Neural cell (in vitro differentiated cells): ENCODE results near the gene TSPOAP1. TPM values are rescaled to one million over a fixed set of nuclear protein-coding genes. Genes with fewer than 3 reads are reported as not detected.

Experiments used
- H2AFZ ChIP-seq: fragments of 200-600, 300-800 bp; sonication (generic), shearing (Covaris generic); 2 replicates; pipeline ENCODE4 v1.6.0; 2014; ENCODE audit warnings: low read depth, mild to moderate bottlenecking, antibody characterized with exemption, low read length, moderate library complexity
- H3F3A ChIP-seq: fragments of 200-600 bp; shearing (Covaris generic); 2 replicates; pipeline ENCODE4 v1.6.1; 2016; ENCODE audit warnings: mild to moderate bottlenecking, moderate library complexity, mixed read lengths, antibody characterized with exemption, low read length; ENCODE audit not compliant: insufficient read depth, poor library complexity, severe bottlenecking
- H3K27ac ChIP-seq: fragments of 200-600, 300-800 bp; sonication (generic), shearing (Covaris generic); 2 replicates; pipeline ENCODE4 v1.5.1; 2014; ENCODE audit warnings: mild to moderate bottlenecking, low read length, moderate library complexity
- H3K27me3 ChIP-seq: fragments of 300-800, 200-600 bp; sonication (generic), shearing (Covaris generic); 2 replicates; pipeline ENCODE4 v1.6.0; 2014; ENCODE audit warnings: mild to moderate bottlenecking, low read depth, low read length, moderate library complexity; ENCODE audit not compliant: insufficient read depth
- H3K36me3 ChIP-seq: fragments of 300-800, 200-600 bp; sonication (generic), shearing (Covaris generic); 2 replicates; pipeline ENCODE4 v1.5.1; 2014; ENCODE audit warnings: mild to moderate bottlenecking, antibody characterized with exemption, low read length, moderate library complexity; ENCODE audit not compliant: insufficient read depth
- H3K4me2 ChIP-seq: fragments of 300-800, 200-600 bp; sonication (generic), shearing (Covaris generic); 2 replicates; pipeline ENCODE4 v1.6.0; 2014; ENCODE audit warnings: mild to moderate bottlenecking, low read length
- H3K4me3 ChIP-seq: fragments of 300-800, 200-600 bp; sonication (generic), shearing (Covaris generic); 2 replicates; pipeline ENCODE4 v1.5.1; 2014; ENCODE audit warnings: mild to moderate bottlenecking, low read length, moderate library complexity
- H3K79me2 ChIP-seq: fragments of 200-600 bp; shearing (Covaris generic); replicated peaks from 2 replicates; pipeline ENCODE4 v1.6.0; 2014; ENCODE audit warnings: mild to moderate bottlenecking, low read length, moderate library complexity; ENCODE audit not compliant: insufficient read depth
- H3K9ac ChIP-seq: fragments of 300-800, 200-600 bp; sonication (generic), shearing (Covaris generic); 2 replicates; pipeline ENCODE4 v1.6.1; 2016; ENCODE audit warnings: mild to moderate bottlenecking, low read length, mixed read lengths
- H3K9me2 ChIP-seq: fragments of 200-600 bp; shearing (Covaris generic); 2 replicates; pipeline ENCODE4 v1.6.1; 2016; ENCODE audit warnings: mild to moderate bottlenecking, low read length, mixed read lengths; ENCODE audit not compliant: insufficient read depth
- H3K9me3 ChIP-seq: fragments of 200-600, 300-800 bp; sonication (generic), shearing (Covaris generic); 2 replicates; pipeline ENCODE4 v1.6.1; 2016; ENCODE audit warnings: mild to moderate bottlenecking, mixed run types, low read length, moderate library complexity, mixed read lengths
- H4K20me1 ChIP-seq: fragments of 200-600 bp; shearing (Covaris generic); 2 replicates; pipeline ENCODE4 v1.6.1; 2016; ENCODE audit warnings: mild to moderate bottlenecking, mixed run types; ENCODE audit not compliant: insufficient read depth
- CTCF ChIP-seq: fragments of 450-650 bp; IDR thresholded peaks from 2 replicates; pipeline ENCODE4 v1.5.1; 2014; ENCODE audit warnings: antibody characterized with exemption, mild to moderate bottlenecking, moderate library complexity; ENCODE audit not compliant: poor library complexity, severe bottlenecking
- EP300 ChIP-seq: fragments of 450-650 bp; conservative IDR thresholded peaks from 2 replicates; pipeline ENCODE4 v1.6.1; 2014; ENCODE audit warnings: antibody characterized with exemption, mild to moderate bottlenecking, moderate library complexity; ENCODE audit not compliant: poor library complexity, severe bottlenecking
- EZH2 ChIP-seq: fragments of 200-600, 300-800 bp; shearing (Covaris generic), sonication (generic); IDR thresholded peaks from 2 replicates; pipeline ENCODE4 v1.6.1; 2014; ENCODE audit warnings: antibody characterized with exemption, low read length, borderline replicate concordance, mild to moderate bottlenecking; ENCODE audit not compliant: insufficient read depth, poor library complexity, severe bottlenecking
- MXI1 ChIP-seq: fragments of 450-650 bp; conservative IDR thresholded peaks from 2 replicates; pipeline ENCODE4 v1.6.1; 2014; ENCODE audit warnings: antibody characterized with exemption, mild to moderate bottlenecking; ENCODE audit not compliant: poor library complexity, severe bottlenecking
- POLR2AphosphoS5 ChIP-seq: IDR thresholded peaks from 2 replicates; pipeline ENCODE4 v1.6.1; 2012
- RAD21 ChIP-seq: fragments of 450-650 bp; conservative IDR thresholded peaks from 2 replicates; pipeline ENCODE4 v1.6.1; 2014; ENCODE audit warnings: antibody characterized with exemption, mild to moderate bottlenecking, moderate library complexity
- REST ChIP-seq: IDR thresholded peaks from 2 replicates; pipeline ENCODE4 v1.6.1; 2012; ENCODE audit warnings: borderline replicate concordance
- SMC3 ChIP-seq: fragments of 450-650 bp; conservative IDR thresholded peaks from 2 replicates; pipeline ENCODE4 v1.6.1; 2014; ENCODE audit warnings: antibody characterized with exemption, mild to moderate bottlenecking, moderate library complexity; ENCODE audit not compliant: poor library complexity
- TAF1 ChIP-seq: IDR thresholded peaks from 2 replicates; pipeline ENCODE4 v1.6.1; 2012; ENCODE audit warnings: low read depth
- polyA plus RNA-seq: library from polyadenylated mRNA; depleted of rRNA; stranded (reverse); fragments of >200 nt; gene quantifications from 2 replicates; pipeline ENCODE4 v1.2.3, GENCODE V29; 2014

Gene TSPOAP1
- polyA plus RNA-seq, 1 donor from 2014 or later, result 103 TPM

- TF ChIP-seq CTCF, result no peak
Measured at GRCh38 chr17:58373923-58374322, 45.3 kb upstream of the TSPOAP1 start (continued).

- Histone ChIP-seq H4K20me1 (no peaks in the 10 kb centered on the region), H3K27me3 (no peaks in the 10 kb centered on the region), H3K9ac (no peak overlapping the region), H2AFZ (no peak overlapping the region), H3K79me2 (no peaks in the 10 kb centered on the region), H3K36me3 (no peaks in the 10 kb centered on the region), H3K27ac (no peak overlapping the region), H3K9me3 (no peaks in the 10 kb centered on the region), H3K4me2 (no peak overlapping the region), H3K9me2 (no peaks in the 10 kb centered on the region), H3F3A (no peaks in the 10 kb centered on the region), H3K4me3 (no peak overlapping the region)
- no peak for TF ChIP-seq EZH2
- no peak for TF ChIP-seq EP300
- TF ChIP-seq TAF1, result no peak
- TF ChIP-seq SMC3, result no peak
- no peak for TF ChIP-seq RAD21
- no peak for TF ChIP-seq REST
- TF ChIP-seq POLR2AphosphoS5, result no peak
- TF ChIP-seq MXI1, result no peak
- TF ChIP-seq CTCF, result no peak
Measured at GRCh38 chr17:58373003-58373402, 44.4 kb upstream of the TSPOAP1 start.
